Suppressor macrophage treated with lipopolysaccharide for 4 hours (primary cell): Measurements from ENCODE around the gene APOD.
A peak's percentile ranks its signal among the peaks of the same experiment; 100 is the strongest.

ENCODE experiments used
- DNase-seq: peaks from one replicate; pipeline ENCODE4 v3.0.0-alpha.2; 2020

Gene APOD

DNA sequence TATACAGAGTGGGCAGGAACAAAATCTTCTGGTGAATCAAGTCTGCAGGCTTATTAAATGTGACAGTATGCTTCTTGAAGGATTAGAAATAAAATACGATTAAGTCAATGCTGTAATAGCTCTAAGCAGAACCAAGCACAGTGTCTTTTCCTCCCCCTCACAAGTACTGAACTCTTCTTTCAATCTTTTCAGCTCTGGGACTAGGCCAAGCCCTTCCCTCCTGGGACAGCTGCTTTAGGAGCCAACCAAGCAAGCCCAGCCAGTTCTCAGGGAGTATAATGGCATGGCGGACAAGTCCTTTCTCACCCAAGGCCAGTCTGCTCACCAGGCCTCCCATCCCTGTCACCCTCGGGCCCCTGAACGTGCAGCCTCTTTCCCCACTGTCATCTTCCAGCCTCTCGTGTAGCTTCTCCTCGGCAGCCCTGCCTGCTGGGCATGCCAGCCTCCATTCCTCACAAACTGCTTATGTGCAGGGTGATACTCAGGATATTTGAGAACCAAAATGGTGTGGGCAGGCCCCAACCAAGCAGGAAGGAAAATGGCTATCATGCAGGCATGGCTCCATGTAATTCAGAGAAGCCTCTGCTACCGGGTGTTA, 32.3 kb downstream of the APOD start:
- DNase-seq = no peak

DNA sequence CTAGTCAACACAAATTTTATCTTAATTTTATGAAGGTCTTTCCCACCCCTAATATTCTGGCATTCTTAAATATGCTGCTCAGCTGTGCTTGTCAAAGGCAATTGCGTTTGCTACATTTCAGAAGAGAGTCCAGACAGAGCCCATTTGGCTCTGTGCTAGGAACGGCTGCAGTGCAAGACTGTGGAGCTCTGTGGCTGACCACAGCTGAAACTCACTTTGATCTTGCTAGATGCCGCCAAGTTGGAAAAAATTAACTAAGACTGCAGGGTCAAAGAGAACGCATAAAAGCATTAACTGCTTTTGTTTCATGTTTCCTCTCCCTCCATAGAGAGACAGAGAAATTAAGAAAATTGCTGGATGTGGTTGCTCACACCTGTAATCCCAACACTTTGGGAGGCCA, 33.0 kb downstream of the APOD start:
- DNase-seq = no peak

DNA sequence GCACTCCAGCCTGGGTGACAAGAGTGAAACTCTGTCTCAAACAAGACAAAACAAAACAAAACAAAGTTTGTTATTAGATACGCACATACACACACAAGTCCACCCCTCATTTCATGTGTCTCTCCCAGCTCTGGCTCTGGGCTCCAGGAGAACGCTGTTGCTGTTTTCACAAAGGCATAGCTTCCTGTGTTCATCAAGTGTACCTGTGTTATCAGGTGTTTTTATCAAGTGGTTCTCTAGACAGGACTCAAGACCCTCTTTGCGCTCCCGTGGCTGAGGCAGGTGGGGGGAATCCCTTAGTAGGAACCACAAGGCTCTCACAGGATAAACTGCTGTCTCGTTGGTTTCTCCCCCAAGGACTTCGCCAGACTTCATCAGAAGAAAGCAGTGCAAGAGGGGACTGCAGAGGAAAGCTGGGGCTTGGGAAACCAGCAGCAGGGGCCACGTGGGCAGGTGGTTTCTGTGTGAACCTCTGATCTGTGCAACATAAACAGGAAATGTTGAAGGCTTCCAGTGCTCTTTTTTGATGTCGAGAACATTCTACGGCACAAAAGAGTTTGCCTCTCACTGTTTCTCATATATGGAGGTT, 33.7 kb downstream of the APOD start:
- no peak for DNase-seq

DNA sequence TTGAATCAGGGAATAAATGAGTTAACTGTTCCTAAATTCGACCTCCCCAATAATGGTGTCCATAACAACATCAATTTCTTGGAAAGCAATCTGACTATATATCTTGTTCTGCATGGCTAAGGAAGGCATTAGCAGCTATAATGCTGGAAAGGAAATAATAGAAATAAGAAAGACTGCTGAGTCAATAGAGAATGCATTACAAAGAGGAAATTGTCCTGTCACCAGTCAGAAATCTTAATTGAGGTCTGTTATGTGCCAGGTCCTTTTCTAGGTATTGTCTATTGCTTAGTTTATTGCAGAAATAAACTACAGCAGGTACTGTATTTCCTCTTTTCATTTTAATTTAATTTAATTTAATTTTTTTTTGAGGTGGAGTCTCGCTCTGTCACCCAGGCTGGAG, 34.8 kb downstream of the APOD start:
- DNase-seq = no peak

DNA sequence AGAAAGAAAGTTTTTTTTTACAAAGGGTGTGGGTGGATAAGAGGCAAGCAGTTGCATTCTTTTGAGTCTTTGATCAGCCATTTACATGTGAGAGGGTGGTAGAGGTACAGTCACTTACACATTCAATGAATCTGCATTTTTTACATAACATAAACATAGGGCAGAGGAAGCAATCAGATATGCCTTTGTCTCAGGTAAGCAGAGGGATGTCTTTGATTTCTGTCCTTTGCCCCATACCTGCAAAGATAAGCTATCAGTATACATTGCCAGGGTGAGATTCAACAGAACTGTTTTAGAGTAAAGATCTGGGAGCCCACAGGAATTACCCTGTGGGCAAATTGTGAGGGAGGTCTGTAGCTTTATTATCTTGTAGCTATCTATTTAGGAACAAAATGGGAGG, 35.2 kb downstream of the APOD start:
- DNase-seq = no peak

DNA sequence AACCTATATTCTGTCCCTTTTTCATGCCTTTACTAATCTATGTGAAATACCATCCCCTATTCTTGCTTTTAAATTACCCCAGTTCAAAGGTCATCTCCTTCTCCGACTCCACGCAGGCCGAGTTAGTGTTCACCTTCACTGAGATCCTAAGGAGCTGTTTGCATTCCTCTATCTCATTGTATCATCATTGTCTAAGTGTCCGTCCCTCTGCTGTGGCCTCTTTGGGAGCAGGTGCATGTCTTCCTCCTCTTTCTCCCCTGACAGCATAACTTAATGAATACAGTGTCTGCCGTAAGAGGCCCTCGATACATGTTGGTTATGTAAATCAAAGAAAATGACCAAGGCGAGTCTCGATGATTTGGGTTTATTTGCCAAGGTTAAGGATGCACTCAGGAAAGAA, 35.7 kb downstream of the APOD start:
- no peak for DNase-seq

DNA sequence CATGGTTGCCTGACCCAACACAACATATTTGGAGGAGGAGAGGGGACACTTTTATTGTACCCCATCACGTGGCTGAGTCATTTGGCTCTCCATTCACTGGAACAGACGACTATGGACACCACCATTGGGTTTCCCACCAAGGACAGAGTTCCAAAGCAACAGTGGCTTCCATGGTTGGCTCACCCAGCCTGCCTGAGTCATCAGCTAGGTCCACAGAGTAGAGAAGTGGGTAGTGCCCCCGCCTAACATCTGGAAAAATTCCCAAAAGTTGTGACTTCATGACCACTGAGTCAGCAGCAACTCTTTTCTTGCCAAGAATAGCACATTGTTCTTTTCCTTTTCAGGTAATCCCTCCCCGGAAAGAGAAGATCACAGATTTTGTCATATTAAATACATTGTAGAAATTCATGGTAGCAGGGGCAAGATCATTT, 37.6 kb downstream of the APOD start:
- peak; percentile 90 for DNase-seq

DNA sequence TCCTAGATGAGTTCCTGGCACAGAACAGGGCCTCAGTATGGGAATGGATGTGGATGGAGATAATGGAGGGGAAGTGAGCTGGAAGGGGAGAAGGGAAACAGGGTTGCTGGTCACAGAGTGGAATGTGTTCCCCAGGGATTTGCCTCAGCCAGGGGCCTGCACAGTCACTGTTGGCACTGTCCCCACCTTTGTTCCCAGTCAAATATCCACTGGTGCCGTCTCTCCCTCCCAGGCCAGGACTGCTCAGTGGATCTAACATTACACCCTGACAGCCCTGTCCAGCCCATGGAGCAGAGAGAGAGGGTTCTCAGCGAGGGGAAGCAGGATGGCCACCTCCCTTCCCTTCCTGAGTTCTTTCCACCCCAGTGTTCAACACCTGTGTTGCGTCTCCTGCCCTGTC, 39.1 kb downstream of the APOD start:
- no peak for DNase-seq

DNA sequence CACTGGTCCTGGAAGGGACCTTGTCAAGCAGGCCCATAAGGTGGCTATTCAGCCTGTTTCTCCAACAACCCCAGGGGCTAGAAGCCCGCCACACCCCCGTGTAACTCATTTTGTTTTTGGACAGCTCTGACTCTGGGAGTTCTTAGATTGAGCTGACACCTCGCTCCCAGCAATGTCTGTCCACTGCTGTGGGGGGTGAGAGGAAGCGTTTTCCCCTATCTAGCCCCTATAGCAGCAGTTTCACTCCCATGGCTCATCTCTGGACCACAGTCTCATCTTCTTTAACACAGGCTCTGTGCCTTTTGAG, 39.6 kb downstream of the APOD start:
- no peak for DNase-seq

DNA sequence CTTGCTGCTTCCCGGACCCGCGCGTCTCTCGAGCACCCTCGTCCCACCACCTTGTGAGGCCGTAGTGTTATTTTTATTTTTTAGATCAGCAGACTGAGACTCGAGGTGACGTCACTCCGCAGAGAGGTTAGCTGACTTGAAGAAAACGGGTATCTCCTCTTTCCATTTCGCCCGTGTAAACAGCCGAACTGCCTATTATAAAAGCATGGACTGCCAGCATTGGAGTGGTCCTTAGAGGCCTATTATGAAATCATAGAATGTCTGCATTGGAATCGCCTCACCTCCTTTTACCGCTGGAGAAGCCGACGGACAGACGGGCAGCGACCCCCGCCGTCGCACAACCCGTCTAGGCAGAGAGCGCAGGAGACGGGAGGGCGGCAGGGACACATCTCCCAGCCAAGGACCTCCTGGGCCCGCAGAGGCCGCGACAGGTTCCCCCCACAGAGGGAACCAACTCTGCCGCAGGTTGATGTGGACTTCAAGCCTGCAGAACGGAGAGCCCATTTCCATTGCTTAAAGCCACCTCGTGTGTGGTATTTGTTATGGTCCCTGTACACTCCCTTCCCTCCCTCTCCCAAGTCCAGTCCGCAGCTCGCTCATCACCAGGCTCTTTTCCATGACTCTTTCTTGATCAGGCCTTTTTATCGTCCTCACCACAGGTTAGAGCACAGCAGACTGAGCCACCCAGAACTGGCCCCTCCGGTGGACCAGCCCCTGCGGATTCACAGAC, 40.1 kb downstream of the APOD start:
- no peak for DNase-seq

DNA sequence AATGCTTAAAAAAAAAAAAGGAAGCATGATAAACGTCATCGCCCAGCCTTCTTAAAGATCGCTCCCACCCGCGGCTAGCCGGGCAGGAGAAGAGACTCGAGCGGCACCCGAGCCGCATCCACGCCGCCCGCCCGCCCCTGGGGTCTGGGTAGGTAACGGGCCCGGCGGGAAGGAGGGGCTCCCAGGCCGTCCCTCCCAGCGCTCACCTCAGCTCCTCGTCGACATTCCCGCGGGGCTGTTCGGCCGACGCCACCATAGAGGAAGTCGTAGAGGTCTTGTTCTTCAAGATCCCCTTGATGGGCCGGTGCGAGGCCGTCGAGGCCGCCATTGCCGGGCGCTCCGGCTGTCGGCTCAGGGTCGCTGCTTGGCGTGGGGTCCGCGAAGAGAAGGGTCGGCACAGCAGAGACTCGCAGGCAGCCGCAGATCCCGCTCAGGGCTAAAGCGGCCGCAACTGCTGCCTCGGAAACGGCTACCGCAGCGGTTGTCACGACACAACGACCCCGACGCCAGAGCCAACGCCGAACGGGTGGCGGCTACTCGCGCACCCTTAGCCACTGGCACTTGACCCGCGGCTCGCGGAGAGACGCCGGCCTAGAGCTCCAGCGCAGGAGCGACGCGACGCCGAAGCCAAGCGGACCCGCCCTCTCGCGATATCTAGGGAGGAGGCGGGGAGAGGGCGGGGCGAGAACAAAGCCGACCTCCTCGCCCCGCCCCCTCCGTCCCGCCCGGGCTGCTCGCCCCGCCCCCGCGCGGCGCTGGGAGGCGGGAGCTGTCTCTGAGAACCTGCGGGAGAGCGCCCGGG, 40.8 kb downstream of the APOD start, which contains the start of gene PPP1R2:
Gene PPP1R2, minus strand, starts transcription at position 628 of the 802 bp plus-strand sequence. Its CDS starts 300 bp downstream, at position 328.
- peak; percentile 98 for DNase-seq

DNA sequence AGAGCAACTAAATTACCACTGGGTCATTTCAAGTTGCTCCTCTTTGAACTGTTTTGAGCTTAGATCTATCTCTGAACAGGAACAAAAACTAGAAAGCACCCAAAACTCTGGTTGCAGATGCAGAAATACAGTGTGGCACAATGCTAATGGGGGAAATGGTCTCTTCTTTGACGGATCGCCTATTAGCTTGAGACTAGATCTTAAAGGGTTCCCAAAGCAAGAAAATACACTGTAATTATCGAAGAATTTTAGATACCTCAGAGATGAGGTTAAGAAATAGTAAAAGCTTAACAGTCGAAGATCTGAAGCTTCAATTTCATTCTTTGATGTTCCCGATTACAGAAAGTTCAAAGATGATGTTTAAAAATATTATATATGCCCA, 41.4 kb downstream of the APOD start:
- DNase-seq = peak; percentile 67

DNA sequence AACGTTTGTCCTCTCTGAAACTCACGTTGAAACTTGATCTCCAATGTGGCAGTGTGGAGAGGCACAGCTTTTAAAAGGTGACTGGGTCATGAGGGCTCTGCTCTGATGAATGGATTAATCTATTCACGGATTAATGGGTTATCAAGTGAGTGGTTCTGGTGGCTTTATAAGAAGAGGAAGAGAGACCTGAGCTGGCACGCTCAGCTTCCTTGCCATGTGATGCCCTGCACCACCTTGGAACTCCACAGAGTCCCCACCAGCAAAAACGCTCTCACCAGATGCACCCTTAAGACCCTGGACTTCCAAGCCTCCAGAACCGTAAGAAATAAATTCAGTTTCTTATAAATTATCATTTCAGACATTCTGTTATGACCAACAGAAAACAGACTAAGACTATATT, 43.2 kb downstream of the APOD start:
- no peak for DNase-seq

DNA sequence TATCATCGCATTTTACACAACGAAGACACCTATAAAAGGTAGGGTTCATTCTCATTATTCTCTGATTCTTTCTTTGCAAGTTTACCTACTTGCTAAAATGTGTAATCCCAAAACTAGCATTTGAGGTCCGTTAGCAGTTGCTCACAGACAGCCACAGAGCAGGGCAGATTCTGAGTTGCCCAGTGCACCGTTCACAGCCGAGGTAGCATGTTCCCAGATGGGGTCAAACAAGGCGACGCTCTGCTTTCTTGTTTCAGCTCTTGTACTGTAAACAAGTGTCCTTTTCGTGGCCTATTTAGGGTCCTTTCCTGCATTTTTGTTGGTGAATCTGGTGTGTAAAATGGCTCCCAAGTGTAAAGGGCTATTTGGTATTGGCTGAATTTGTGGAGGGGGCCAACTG, 43.7 kb downstream of the APOD start:
- no peak for DNase-seq

DNA sequence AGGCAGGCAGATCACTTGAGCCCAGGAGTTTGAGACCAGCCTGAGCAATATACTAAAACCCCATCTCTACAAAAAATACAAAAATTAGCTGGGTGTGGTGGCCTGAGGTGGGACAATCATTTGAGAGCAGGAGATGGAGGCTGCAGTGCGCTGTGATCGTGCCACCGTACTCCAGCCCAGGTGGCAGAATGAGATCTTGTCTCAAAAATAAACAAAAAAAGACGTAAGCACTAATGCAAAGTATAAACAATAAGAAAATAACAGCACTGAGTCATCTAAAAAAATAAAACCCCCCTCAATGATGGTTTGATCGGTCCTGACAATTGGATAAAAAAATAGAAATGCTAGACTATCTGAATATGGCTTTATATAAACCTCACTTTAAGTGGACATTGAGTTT, 44.3 kb downstream of the APOD start:
- no peak for DNase-seq

DNA sequence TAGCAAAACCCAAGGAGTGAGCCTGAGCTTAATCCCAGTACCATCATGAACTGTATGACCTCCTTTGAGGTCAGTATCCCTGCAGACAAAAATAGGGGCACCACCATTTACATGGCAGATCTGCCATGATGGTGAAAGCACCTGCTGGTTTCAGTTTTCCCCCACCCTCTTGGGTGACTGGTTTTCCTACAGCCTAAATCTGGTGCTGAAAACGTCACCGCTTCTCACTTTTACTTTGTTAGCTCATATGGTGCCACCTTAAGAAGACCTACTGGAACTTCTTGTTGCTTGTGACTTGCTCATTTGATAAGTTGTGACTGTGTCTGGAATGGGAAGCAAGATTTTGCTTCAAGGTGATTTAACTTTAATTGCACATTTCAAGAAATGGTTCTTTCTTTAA, 45.7 kb downstream of the APOD start:
- no peak for DNase-seq

DNA sequence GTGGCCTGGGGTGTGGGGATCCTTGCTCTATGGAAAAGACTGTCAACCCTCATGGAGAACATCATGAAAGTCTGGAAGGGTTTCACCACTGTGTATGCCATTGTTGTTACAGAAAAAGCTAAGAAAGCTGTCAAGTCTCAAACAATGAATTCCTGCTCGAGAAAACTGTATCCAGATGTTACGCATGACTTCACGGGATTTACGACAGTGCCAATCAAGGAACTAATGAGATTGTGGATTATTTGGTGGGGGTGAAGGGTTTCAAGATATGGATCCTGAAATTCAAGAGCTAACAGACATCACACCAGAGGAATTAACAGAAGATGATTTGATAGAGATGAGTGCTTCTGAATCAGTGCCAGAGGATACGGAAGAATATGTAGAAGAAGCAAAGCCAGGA, 48.4 kb downstream of the APOD start:
- DNase-seq = no peak

DNA sequence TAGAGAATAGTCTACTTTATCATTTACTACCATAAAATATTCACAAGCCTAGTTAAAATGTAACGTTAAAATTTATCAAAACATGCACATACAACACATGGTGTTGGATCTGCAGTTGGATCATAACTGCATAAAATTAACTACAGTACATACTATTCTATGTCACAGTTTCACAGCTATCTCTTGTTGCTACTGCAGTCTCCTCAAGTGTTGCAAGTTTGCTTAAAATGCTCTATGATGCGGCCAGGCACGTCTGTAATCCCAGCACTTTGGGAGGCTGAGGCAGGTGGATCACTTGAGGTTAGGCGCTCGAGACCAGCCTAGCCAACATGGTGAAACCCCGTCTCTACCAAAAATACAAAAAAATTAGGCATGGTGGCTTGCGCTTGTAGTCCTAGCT, 50.9 kb downstream of the APOD start:
- no peak for DNase-seq

DNA sequence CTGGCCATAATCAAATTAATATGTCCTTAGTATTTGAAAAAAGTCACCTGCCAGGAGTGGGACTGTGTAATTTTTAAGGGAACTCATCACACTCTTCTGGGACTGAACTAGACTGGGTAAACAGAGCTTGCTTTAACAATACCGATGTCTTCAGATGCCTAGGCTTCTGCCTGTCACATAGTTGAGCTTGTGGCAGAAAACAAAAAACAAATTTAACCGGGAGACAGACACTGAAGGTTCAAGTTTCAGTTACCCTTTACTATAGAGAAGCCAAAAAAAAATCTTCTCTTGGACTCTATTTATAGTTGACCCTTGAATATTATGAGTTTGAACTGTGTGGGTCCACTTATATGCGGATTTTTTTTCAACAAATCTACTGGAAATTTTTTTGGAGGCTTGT, 51.4 kb downstream of the APOD start:
- DNase-seq = no peak

DNA sequence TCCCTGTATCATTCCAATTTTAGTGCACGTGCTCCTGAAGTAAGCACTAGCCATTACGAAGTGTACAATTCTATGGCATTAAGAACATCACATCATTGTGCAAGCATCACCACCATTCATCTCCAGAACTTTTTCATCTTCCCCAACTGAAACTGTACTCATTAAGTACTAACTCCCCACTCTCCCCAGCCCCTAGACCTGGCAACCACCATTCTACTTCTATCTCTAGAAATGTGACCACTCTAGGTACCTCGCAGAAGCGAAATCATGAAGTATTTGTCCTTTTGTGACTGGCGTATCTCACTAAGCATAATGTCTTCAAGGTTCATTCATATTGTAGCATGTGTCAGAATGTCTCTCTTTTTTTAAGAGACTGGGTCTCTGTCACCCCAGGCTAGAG, 52.1 kb downstream of the APOD start:
- DNase-seq = no peak

DNA sequence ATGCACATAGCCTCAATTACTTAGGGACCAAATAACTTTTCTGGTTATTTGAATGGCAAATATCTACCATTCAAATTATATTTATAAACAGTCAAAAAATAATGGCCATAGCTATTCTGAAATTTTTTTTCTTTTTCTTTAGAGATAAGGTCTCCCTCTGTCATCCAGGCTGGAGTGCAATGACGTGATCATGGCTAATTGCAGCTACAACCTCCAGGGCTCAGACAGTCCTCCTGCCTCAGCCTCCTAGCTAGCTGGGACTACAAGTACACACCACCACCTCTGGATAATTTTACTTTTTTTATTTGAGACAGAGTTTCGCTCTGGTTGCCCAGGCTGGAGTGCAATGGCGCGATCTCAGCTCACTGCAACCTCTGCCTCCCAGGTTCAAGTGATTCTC, 57.2 kb downstream of the APOD start:
- DNase-seq = no peak

DNA sequence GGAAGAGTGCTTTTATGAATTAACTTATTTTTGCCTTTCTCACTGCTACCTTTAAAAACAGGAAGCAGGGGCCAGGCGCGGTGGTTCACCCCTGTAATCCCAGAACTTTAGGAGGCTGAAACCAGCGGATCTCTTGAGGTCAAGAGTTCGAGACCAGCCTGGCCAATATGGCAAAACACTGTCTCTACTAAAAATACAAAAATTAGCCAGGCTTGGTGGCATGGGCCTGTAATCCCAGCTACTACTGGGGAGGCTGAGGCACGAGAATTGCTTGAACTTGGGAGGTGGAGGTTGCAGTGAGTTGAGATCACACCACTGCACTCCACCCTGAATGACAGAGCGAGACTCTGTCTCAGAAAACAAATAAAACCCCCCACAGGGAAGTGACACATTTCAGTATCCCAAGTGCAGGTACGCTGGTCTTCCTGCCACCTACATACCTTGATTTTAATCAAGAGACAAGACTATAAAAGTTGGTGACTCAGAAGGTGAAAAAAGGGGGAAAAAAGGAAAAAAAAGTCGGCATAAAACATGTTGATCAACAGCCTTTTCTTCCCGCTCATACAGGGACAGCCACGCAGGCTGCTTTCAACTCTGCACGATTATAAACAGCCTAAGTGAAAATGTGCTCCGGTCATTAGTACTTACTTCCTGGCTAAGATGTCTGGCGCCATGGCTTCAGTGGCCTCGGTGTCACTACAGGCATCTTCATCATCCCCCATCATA, 59.4 kb downstream of the APOD start:
- no peak for DNase-seq
